ENCODE measurements around the gene ASB15.
A peak's percentile ranks its signal among the peaks of the same experiment; 100 is the strongest.
"Not testable (repeated sequence)": the region's sequence is repeated elsewhere in the genome, so short reads cannot be mapped to it uniquely, and the experiment has no call there.

Gene ASB15

GRCh38 chr7:123599766-123600165 is 1.9 kb upstream of the ASB15 start:
- no peak for DNase-seq

GRCh38 chr7:123600876-123601275 is 745 bp upstream of the ASB15 start:
- DNase-seq = no peak

GRCh38 chr7:123602648-123603047 is 1.0 kb downstream of the ASB15 start:
- no peak for DNase-seq

GRCh38 chr7:123604739-123605138 is 3.1 kb downstream of the ASB15 start:
- DNase-seq = no peak

GRCh38 chr7:123607423-123607975 is 5.9 kb downstream of the ASB15 start:
- DNase-seq = no peak

- no peak for DNase-seq
These were observed 7.6 kb downstream of the ASB15 start for GRCh38 chr7:123608991-123609882.

- DNase-seq = no peak
These were observed 8.2 kb downstream of the ASB15 start for GRCh38 chr7:123609883-123610239.

- DNase-seq = no peak
These were observed 10.4 kb downstream of the ASB15 start for GRCh38 chr7:123612024-123612423.

GRCh38 chr7:123615344-123615743 is 13.7 kb downstream of the ASB15 start:
- peak; percentile 40 for DNase-seq

- no peak for DNase-seq
These were observed 14.6 kb downstream of the ASB15 start for GRCh38 chr7:123616223-123616622.

GRCh38 chr7:123621707-123622106 is 20.1 kb downstream of the ASB15 start:
- DNase-seq = no peak

- DNase-seq = no peak
These were observed 21.2 kb downstream of the ASB15 start for GRCh38 chr7:123622660-123623386.

- DNase-seq = no peak
These were observed 23.0 kb downstream of the ASB15 start for GRCh38 chr7:123624527-123625183.

- DNase-seq = no peak
These were observed 23.6 kb downstream of the ASB15 start for GRCh38 chr7:123625254-123625653.

- DNase-seq = no peak
These were observed 26.2 kb downstream of the ASB15 start for GRCh38 chr7:123627851-123628250.

- no peak for DNase-seq
These were observed 27.2 kb downstream of the ASB15 start for GRCh38 chr7:123628829-123629228.

- no peak for DNase-seq
These were observed 27.7 kb downstream of the ASB15 start for GRCh38 chr7:123629281-123629680.

- DNase-seq = no peak
These were observed 31.2 kb downstream of the ASB15 start for GRCh38 chr7:123632808-123633207.

- peak; percentile 63 for DNase-seq
These were observed 31.9 kb downstream of the ASB15 start for GRCh38 chr7:123633553-123633952.

GRCh38 chr7:123634011-123634573 is 32.5 kb downstream of the ASB15 start:
- not testable (repeated sequence) for DNase-seq

GRCh38 chr7:123635551-123636359 is 34.1 kb downstream of the ASB15 start:
- peak; percentile 16 for DNase-seq

GRCh38 chr7:123637203-123637602 is 35.6 kb downstream of the ASB15 start:
- no peak for DNase-seq
